Body of pancreas (tissue), 4 donors: Measurements from ENCODE around the gene MUC6.

Source experiments
- POLR2A ChIP-seq, 3 donors: fragments of 450-650 bp; IDR thresholded peaks; one replicate each; pipeline ENCODE4 v1.6.1; 2016; ENCODE audit warnings: antibody characterized with exemption in 3 of 3, mild to moderate bottlenecking in 2 of 3
- TF ChIP-seq, protein P1 (sequence below), 7 experiments: fragments of 450-650 bp in 4 of 7; fragments of 200-600 bp in 3 of 7; sonication (generic) in 3 of 7; IDR thresholded peaks; one replicate each; pipeline ENCODE4 v1.5.1; 2016 to 2019; ENCODE audit warnings: antibody characterized with exemption in 7 of 7

DNA sequence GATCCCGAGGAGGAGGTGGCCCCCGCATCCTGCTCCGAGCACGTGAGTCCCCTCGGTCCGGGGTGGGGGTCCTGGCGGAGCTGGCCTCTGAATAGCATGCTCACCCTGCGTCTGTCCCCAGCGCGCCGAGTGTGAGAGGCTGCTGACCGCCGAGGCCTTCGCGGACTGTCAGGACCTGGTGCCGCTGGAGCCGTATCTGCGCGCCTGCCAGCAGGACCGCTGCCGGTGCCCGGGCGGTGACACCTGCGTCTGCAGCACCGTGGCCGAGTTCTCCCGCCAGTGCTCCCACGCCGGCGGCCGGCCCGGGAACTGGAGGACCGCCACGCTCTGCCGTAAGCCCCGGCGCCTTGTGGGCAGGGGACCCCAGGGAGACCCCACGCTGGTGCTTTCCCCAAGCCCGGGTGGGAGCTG is 41.7 kb upstream of the MUC6 start:
- TF ChIP-seq, protein P1, sequence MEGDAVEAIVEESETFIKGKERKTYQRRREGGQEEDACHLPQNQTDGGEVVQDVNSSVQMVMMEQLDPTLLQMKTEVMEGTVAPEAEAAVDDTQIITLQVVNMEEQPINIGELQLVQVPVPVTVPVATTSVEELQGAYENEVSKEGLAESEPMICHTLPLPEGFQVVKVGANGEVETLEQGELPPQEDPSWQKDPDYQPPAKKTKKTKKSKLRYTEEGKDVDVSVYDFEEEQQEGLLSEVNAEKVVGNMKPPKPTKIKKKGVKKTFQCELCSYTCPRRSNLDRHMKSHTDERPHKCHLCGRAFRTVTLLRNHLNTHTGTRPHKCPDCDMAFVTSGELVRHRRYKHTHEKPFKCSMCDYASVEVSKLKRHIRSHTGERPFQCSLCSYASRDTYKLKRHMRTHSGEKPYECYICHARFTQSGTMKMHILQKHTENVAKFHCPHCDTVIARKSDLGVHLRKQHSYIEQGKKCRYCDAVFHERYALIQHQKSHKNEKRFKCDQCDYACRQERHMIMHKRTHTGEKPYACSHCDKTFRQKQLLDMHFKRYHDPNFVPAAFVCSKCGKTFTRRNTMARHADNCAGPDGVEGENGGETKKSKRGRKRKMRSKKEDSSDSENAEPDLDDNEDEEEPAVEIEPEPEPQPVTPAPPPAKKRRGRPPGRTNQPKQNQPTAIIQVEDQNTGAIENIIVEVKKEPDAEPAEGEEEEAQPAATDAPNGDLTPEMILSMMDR (IDR thresholded peaks at IDR 0.05): no peak
- no peak for TF ChIP-seq POLR2A (IDR thresholded peaks at IDR 0.05)
